Endothelial cell of umbilical vein (primary cell): ENCODE results near the gene MID1IP1.

Experiments used
- EZH2 ChIP-seq: IDR thresholded peaks from 2 replicates; pipeline ENCODE4 v1.6.1; 2012; ENCODE audit warnings: borderline replicate concordance, low read depth, mild to moderate bottlenecking, moderate library complexity, low read length, inconsistent platforms; ENCODE audit not compliant: severe bottlenecking
- FOS ChIP-seq: IDR thresholded peaks from 2 replicates; pipeline ENCODE4 v1.6.1; 2011; ENCODE audit warnings: mild to moderate bottlenecking, low read length, moderate library complexity, borderline replicate concordance; ENCODE audit not compliant: insufficient read depth
- POLR2A ChIP-seq: IDR thresholded peaks from 2 replicates; pipeline ENCODE4 v1.6.1; 2012; ENCODE audit warnings: low read depth, mild to moderate bottlenecking, control low read depth, low read length
- TF ChIP-seq, protein P1 (sequence below), 2 donors: IDR thresholded peaks; 1 replicate in 1 of 2; 2 replicates in 1 of 2; pipeline ENCODE4 v1.5.1; 2011; ENCODE audit warnings: low read length in 2 of 2, mild to moderate bottlenecking in 2 of 2, moderate library complexity in 2 of 2, control low read depth in 1 of 2, inconsistent platforms in 1 of 2, low read depth in 1 of 2; ENCODE audit not compliant: insufficient read depth in 1 of 2; ENCODE audit errors: extremely low read depth in 1 of 2

DNA sequence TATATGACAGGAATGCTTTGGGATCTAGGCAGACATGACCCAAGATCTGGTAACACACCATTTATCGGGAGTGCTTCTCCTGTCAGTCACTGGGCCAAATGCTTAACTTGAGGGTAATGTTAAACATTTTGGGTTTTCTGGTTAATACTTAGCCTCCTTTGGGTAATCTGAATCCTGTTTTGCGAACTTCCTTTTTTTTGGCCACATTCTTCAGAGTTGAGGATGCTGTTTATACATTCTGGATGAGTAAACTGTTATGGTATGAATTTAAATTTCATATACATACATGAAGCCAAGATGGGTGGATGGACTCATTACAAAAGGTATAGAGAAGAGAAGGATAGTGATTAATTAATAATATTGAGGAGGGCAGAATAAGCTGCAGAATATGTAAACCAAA is 36.1 kb downstream of the MID1IP1 start:
- TF ChIP-seq, protein P1, sequence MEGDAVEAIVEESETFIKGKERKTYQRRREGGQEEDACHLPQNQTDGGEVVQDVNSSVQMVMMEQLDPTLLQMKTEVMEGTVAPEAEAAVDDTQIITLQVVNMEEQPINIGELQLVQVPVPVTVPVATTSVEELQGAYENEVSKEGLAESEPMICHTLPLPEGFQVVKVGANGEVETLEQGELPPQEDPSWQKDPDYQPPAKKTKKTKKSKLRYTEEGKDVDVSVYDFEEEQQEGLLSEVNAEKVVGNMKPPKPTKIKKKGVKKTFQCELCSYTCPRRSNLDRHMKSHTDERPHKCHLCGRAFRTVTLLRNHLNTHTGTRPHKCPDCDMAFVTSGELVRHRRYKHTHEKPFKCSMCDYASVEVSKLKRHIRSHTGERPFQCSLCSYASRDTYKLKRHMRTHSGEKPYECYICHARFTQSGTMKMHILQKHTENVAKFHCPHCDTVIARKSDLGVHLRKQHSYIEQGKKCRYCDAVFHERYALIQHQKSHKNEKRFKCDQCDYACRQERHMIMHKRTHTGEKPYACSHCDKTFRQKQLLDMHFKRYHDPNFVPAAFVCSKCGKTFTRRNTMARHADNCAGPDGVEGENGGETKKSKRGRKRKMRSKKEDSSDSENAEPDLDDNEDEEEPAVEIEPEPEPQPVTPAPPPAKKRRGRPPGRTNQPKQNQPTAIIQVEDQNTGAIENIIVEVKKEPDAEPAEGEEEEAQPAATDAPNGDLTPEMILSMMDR (IDR thresholded peaks at IDR 0.05; ENCODE audit: extremely low read depth in 1 of 2, insufficient read depth in 1 of 2, low read depth in 1 of 2, low read length in 2 of 2) = no peak
- TF ChIP-seq FOS (no peak), POLR2A (no peak), EZH2 (no peak)
